Measurements from ENCODE around the gene SLC4A4. TPM values are rescaled to one million over a fixed set of nuclear protein-coding genes. Genes with fewer than 3 reads are reported as not detected.

SLC4A4 gene
- total RNA-seq, 1 experiment from 2014 or later: 1.1 TPM

DNA sequence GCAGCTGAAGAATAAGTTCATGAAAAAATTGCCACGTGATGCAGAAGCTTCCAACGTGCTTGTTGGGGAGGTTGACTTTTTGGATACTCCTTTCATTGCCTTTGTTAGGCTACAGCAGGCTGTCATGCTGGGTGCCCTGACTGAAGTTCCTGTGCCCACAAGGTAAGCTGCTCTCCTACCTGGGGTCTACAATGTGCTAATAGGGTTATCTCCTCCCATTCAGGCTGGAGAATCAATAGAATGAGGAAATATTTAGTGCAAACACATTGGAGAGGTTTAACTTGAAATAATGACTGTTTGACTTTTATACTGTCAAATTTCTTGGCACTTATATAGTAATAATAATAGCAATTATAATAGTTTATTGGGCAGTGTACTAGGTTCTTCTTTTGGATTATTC lies 101.8 kb downstream of the SLC4A4 start:
- Mint-ChIP-seq H3K4me1 (peaks cover 9% of the 10 kb centered on the region), H3K4me3 (no peak overlapping the region), H3K27me3 (ENCODE audit: low read depth) (no peaks in the 10 kb centered on the region), H3K36me3 (peaks cover 7% of the 10 kb centered on the region), H3K9me3 (peaks cover 6% of the 10 kb centered on the region; the same call in 1 of the 2 replicates), H3K27ac (no peak overlapping the region)
- DNase-seq (ENCODE audit: low spot score) (no peak), ATAC-seq (no peak)
- ChIA-PET POLR2A (no interaction called here), CTCF (interaction anchor here (1.5 kb wide), 1 partner anchor 86 kb away, joined by 3 read pairs; no protein-coding TSS in a partner anchor)
- TF ChIP-seq FOXJ3 (CRISPR knock-in tag; IDR thresholded peaks at IDR 0.05; ENCODE audit: borderline replicate concordance) (no peak), ZNF219 (CRISPR knock-in tag; IDR thresholded peaks at IDR 0.05; ENCODE audit: borderline replicate concordance) (no peak), ZNF416 (CRISPR knock-in tag; IDR thresholded peaks at IDR 0.05) (no peak), NR1H2 (CRISPR knock-in tag; IDR thresholded peaks at IDR 0.05) (no peak), NFYB (CRISPR knock-in tag; conservative IDR thresholded peaks at IDR 0.05; ENCODE audit: low read depth) (no peak), ZNF138 (CRISPR knock-in tag; conservative IDR thresholded peaks at IDR 0.05) (no peak)
- TF ChIP-seq, protein P1, sequence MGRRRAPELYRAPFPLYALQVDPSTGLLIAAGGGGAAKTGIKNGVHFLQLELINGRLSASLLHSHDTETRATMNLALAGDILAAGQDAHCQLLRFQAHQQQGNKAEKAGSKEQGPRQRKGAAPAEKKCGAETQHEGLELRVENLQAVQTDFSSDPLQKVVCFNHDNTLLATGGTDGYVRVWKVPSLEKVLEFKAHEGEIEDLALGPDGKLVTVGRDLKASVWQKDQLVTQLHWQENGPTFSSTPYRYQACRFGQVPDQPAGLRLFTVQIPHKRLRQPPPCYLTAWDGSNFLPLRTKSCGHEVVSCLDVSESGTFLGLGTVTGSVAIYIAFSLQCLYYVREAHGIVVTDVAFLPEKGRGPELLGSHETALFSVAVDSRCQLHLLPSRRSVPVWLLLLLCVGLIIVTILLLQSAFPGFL (CRISPR knock-in tag; IDR thresholded peaks at IDR 0.05; ENCODE audit: borderline replicate concordance): no peak

DNA sequence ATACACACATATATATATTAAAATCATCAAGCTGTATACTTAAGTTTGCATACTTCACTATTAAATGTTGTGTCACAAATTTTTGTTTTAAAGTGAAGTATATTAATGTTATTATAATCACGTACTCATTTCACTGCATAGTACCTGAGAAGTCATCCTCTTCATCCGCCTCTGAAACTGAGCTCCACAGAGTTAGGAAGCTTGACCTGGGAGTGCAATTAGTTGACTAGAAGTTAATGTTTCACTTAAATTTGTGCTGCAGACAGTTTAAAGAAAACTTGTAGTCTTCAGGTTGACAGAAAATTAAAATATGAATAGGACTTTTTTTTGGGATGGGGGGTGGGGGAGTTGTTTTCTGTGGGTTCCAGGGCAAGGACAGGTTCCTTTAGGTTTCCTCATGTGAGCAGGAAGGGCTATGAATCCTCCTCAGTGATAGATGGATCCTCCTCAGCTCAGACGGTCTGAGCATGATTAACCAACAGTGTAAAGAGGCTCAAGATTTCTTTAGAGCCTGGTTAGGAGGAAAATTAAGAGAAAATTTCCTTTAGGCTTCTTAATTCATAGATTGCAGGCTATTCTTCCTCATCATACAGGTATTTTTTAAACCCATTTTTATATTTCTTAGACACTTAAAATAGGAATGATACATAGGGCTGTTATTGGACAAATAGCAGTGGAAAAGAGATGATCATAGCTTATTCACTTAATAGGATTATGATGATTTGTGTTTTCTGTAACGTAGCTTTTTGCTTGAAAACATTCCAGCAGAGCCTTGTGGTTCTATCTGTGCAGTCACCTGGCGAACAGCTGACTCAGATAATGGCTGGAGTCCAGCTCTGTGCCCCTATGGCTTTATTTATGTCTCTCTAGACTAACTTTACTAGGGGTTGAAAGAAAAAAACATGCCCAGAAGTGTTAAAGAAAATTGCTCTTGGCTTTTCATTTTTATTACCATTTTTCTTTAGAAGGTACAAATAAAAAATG lies 102.7 kb downstream of the SLC4A4 start:
- Mint-ChIP-seq H3K9me3 (no peaks in the 10 kb centered on the region), H3K4me3 (no peak overlapping the region), H3K4me1 (peaks cover 9% of the 10 kb centered on the region), H3K36me3 (no peaks in the 10 kb centered on the region), H3K27me3 (ENCODE audit: low read depth) (no peaks in the 10 kb centered on the region), H3K27ac (no peak overlapping the region)
- TF ChIP-seq ZNF423 (CRISPR knock-in tag; IDR thresholded peaks at IDR 0.05): no peak
- no peak for TF ChIP-seq ZBTB43 (CRISPR knock-in tag; IDR thresholded peaks at IDR 0.05)
- no peak for TF ChIP-seq ZNF232 (CRISPR knock-in tag; IDR thresholded peaks at IDR 0.05)
- DNase-seq (ENCODE audit: low spot score) (no peak), ATAC-seq (no peak)
- CTCF ChIA-PET: interaction anchor here (1.5 kb wide), 1 partner anchor 86 kb away, joined by 3 read pairs; no protein-coding TSS in a partner anchor
- POLR2A ChIA-PET: no interaction called here

GRCh38 chr4:71442336-71442735 lies 103.5 kb downstream of the SLC4A4 start:
- no peak overlapping the region for H3K4me3 Mint-ChIP-seq
- peaks cover 9% of the 10 kb centered on the region for H3K4me1 Mint-ChIP-seq
- ChIA-PET POLR2A (interaction anchor here (0.7 kb wide), 1 partner anchor 134 kb away, joined by 5 read pairs; no protein-coding TSS in a partner anchor), CTCF (no interaction called here)
- DNase-seq (ENCODE audit: low spot score) (no peak), ATAC-seq (no peak)
- no peaks in the 10 kb centered on the region for H3K36me3 Mint-ChIP-seq
- H3K27ac Mint-ChIP-seq: no peak overlapping the region
- no peaks in the 10 kb centered on the region for H3K27me3 Mint-ChIP-seq (ENCODE audit: low read depth)
- H3K9me3 Mint-ChIP-seq: no peaks in the 10 kb centered on the region
- no peak for TF ChIP-seq MLX (CRISPR knock-in tag; IDR thresholded peaks at IDR 0.05)
- TF ChIP-seq CREM (CRISPR knock-in tag; IDR thresholded peaks at IDR 0.05): no peak
- no peak for TF ChIP-seq ZNF232 (CRISPR knock-in tag; IDR thresholded peaks at IDR 0.05)
- TF ChIP-seq, protein P2, sequence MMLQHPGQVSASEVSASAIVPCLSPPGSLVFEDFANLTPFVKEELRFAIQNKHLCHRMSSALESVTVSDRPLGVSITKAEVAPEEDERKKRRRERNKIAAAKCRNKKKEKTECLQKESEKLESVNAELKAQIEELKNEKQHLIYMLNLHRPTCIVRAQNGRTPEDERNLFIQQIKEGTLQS (CRISPR knock-in tag; conservative IDR thresholded peaks at IDR 0.05): no peak
- TF ChIP-seq, protein P3, sequence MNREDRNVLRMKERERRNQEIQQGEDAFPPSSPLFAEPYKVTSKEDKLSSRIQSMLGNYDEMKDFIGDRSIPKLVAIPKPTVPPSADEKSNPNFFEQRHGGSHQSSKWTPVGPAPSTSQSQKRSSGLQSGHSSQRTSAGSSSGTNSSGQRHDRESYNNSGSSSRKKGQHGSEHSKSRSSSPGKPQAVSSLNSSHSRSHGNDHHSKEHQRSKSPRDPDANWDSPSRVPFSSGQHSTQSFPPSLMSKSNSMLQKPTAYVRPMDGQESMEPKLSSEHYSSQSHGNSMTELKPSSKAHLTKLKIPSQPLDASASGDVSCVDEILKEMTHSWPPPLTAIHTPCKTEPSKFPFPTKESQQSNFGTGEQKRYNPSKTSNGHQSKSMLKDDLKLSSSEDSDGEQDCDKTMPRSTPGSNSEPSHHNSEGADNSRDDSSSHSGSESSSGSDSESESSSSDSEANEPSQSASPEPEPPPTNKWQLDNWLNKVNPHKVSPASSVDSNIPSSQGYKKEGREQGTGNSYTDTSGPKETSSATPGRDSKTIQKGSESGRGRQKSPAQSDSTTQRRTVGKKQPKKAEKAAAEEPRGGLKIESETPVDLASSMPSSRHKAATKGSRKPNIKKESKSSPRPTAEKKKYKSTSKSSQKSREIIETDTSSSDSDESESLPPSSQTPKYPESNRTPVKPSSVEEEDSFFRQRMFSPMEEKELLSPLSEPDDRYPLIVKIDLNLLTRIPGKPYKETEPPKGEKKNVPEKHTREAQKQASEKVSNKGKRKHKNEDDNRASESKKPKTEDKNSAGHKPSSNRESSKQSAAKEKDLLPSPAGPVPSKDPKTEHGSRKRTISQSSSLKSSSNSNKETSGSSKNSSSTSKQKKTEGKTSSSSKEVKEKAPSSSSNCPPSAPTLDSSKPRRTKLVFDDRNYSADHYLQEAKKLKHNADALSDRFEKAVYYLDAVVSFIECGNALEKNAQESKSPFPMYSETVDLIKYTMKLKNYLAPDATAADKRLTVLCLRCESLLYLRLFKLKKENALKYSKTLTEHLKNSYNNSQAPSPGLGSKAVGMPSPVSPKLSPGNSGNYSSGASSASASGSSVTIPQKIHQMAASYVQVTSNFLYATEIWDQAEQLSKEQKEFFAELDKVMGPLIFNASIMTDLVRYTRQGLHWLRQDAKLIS (CRISPR knock-in tag; IDR thresholded peaks at IDR 0.05; ENCODE audit: borderline replicate concordance): no peak
- no peak for TF ChIP-seq CREB1 (CRISPR knock-in tag; IDR thresholded peaks at IDR 0.05)
- TF ChIP-seq ATF1 (CRISPR knock-in tag; IDR thresholded peaks at IDR 0.05): no peak
- no peak for TF ChIP-seq IRF2 (CRISPR knock-in tag; IDR thresholded peaks at IDR 0.05; ENCODE audit: borderline replicate concordance, low read depth)
- no peak for TF ChIP-seq SOX15 (CRISPR knock-in tag; IDR thresholded peaks at IDR 0.05)
- TF ChIP-seq, protein P4, sequence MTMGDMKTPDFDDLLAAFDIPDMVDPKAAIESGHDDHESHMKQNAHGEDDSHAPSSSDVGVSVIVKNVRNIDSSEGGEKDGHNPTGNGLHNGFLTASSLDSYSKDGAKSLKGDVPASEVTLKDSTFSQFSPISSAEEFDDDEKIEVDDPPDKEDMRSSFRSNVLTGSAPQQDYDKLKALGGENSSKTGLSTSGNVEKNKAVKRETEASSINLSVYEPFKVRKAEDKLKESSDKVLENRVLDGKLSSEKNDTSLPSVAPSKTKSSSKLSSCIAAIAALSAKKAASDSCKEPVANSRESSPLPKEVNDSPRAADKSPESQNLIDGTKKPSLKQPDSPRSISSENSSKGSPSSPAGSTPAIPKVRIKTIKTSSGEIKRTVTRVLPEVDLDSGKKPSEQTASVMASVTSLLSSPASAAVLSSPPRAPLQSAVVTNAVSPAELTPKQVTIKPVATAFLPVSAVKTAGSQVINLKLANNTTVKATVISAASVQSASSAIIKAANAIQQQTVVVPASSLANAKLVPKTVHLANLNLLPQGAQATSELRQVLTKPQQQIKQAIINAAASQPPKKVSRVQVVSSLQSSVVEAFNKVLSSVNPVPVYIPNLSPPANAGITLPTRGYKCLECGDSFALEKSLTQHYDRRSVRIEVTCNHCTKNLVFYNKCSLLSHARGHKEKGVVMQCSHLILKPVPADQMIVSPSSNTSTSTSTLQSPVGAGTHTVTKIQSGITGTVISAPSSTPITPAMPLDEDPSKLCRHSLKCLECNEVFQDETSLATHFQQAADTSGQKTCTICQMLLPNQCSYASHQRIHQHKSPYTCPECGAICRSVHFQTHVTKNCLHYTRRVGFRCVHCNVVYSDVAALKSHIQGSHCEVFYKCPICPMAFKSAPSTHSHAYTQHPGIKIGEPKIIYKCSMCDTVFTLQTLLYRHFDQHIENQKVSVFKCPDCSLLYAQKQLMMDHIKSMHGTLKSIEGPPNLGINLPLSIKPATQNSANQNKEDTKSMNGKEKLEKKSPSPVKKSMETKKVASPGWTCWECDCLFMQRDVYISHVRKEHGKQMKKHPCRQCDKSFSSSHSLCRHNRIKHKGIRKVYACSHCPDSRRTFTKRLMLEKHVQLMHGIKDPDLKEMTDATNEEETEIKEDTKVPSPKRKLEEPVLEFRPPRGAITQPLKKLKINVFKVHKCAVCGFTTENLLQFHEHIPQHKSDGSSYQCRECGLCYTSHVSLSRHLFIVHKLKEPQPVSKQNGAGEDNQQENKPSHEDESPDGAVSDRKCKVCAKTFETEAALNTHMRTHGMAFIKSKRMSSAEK (CRISPR knock-in tag; IDR thresholded peaks at IDR 0.05; ENCODE audit: borderline replicate concordance): no peak
